ENCODE results near the gene SERINC5.
"Not testable (repeated sequence)": the region's sequence is repeated elsewhere in the genome, so short reads cannot be mapped to it uniquely, and the experiment has no call there.

SERINC5 gene

GRCh38 chr5:80227979-80228596 lies 27.8 kb downstream of the SERINC5 start:
- no peak for DNase-seq

- no peak for DNase-seq
Observed at GRCh38 chr5:80225934-80226326, 29.9 kb downstream of the SERINC5 start.

GRCh38 chr5:80225189-80225933 lies 30.5 kb downstream of the SERINC5 start:
- no peak for DNase-seq

- no peak for DNase-seq
Observed at GRCh38 chr5:80223561-80223960, 32.3 kb downstream of the SERINC5 start.

- no peak for DNase-seq
Observed at GRCh38 chr5:80220245-80220897, 35.5 kb downstream of the SERINC5 start.

- no peak for DNase-seq
Observed at GRCh38 chr5:80219391-80219790, 36.5 kb downstream of the SERINC5 start.

GRCh38 chr5:80217667-80218066 lies 38.2 kb downstream of the SERINC5 start:
- DNase-seq: no peak

GRCh38 chr5:80216753-80217596 lies 38.9 kb downstream of the SERINC5 start:
- DNase-seq: no peak

- DNase-seq: no peak
Observed at GRCh38 chr5:80216096-80216495, 39.8 kb downstream of the SERINC5 start.

- DNase-seq: no peak
Observed at GRCh38 chr5:80215523-80215922, 40.3 kb downstream of the SERINC5 start.

GRCh38 chr5:80213466-80213865 lies 42.4 kb downstream of the SERINC5 start:
- no peak for DNase-seq

- DNase-seq: no peak
Observed at GRCh38 chr5:80212171-80212667, 43.6 kb downstream of the SERINC5 start.

- DNase-seq: no peak
Observed at GRCh38 chr5:80211327-80211726, 44.5 kb downstream of the SERINC5 start.

GRCh38 chr5:80210014-80210413 lies 45.8 kb downstream of the SERINC5 start:
- no peak for DNase-seq

GRCh38 chr5:80208381-80208780 lies 47.5 kb downstream of the SERINC5 start:
- no peak for DNase-seq

GRCh38 chr5:80207832-80208231 lies 48.0 kb downstream of the SERINC5 start:
- no peak for DNase-seq

- DNase-seq: no peak
Observed at GRCh38 chr5:80206282-80206681, 49.6 kb downstream of the SERINC5 start.

- no peak for DNase-seq
Observed at GRCh38 chr5:80205846-80206245, 50.0 kb downstream of the SERINC5 start.

- DNase-seq: no peak
Observed at GRCh38 chr5:80204808-80205614, 50.8 kb downstream of the SERINC5 start.

GRCh38 chr5:80201763-80202162 lies 54.1 kb downstream of the SERINC5 start:
- not testable (repeated sequence) for DNase-seq

- DNase-seq: no peak
Observed at GRCh38 chr5:80198920-80199319, 56.9 kb downstream of the SERINC5 start.

- DNase-seq: no peak
Observed at GRCh38 chr5:80198399-80198798, 57.4 kb downstream of the SERINC5 start.
